ENCODE results near the gene ZNF786. TPM values are rescaled to one million over a fixed set of nuclear protein-coding genes. Genes with fewer than 3 reads are reported as not detected.
A peak's percentile ranks its signal among the peaks of the same experiment; 100 is the strongest.

The ZNF786 gene
- total and polyA plus RNA-seq, 8 donors = 1.8 to 4.4 (median 2.7) TPM

DNA sequence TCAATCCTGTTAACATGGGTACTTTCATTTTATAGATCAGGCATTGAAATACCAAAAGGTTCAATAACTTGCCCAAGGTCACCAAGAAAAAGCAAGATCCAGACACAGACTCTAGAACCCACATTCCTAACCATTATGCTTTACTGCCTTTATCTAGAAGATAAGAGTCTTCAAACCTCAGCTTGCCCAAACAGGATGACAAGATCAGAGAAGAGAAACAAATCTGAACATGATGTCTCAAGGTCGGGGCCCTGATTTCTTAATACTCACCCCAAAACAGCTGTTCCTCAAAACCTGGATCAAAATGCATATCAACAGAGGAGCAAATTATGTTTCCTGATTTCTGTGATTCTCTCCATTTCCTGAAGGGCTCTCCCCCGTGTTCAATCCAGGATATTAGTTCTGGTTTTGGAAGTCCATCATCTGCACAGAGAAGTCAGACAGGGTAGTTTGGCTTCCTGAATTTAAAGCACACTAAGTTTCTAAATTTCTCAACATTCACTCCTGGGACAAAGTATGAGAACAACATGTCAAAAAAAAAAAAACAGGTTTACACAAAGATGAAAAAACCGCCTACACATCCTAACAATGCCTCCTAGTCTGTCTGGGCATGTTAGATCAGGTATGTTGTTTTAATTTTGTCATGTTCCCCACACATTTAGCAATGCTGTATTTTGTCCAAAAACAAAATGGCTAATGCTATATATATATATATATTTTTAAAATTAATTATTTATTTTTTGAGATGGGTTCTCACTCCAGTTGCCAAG, 16.2 kb downstream of the ZNF786 start:
- FAIRE-seq = no peak
- intact Hi-C loops (cut with DNase I) = no loop called here
- no peaks in the 10 kb centered on the region for H3K9me3 ChIP-seq
- H3K27ac ChIP-seq = no peak overlapping the region
- H3K4me3 ChIP-seq = no peak overlapping the region
- peaks cover 0 to 27% (median 7%) of the 10 kb centered on the region in 3 donors for H3K36me3 ChIP-seq
- ATAC-seq = no peak
- TF ChIP-seq, protein P1, sequence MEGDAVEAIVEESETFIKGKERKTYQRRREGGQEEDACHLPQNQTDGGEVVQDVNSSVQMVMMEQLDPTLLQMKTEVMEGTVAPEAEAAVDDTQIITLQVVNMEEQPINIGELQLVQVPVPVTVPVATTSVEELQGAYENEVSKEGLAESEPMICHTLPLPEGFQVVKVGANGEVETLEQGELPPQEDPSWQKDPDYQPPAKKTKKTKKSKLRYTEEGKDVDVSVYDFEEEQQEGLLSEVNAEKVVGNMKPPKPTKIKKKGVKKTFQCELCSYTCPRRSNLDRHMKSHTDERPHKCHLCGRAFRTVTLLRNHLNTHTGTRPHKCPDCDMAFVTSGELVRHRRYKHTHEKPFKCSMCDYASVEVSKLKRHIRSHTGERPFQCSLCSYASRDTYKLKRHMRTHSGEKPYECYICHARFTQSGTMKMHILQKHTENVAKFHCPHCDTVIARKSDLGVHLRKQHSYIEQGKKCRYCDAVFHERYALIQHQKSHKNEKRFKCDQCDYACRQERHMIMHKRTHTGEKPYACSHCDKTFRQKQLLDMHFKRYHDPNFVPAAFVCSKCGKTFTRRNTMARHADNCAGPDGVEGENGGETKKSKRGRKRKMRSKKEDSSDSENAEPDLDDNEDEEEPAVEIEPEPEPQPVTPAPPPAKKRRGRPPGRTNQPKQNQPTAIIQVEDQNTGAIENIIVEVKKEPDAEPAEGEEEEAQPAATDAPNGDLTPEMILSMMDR (IDR thresholded peaks at IDR 0.05) = no peak
- DNase-seq = no peak
- no peaks in the 10 kb centered on the region for H3K4me1 ChIP-seq
- 86 to 91% methylated on average over 3 of the region's 3 CpGs for WGBS, 2 donors
- H3K27me3 ChIP-seq = no peaks in the 10 kb centered on the region

DNA sequence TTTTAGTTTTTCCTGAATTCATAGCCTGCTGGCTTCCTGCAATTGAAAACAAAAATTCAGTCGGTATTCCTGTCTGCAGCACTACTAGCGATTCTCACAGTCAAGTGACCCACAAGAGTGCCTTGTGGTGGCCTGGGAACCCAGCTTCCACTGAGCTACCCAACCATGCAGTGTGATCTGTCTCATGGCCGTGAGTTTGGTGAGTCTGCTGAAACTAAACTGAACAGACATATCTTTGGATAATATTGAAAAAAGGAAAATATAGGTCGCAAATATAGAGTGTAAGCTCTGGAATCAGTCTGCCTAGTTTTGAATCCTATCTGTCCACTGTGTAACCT, 18.1 kb downstream of the ZNF786 start:
- Histone ChIP-seq H3K4me3 (no peak overlapping the region), H3K27me3 (no peaks in the 10 kb centered on the region), H3K9me3 (no peaks in the 10 kb centered on the region), H3K4me1 (no peaks in the 10 kb centered on the region), H3K27ac (no peak overlapping the region), H3K36me3 (peaks cover 0 to 27% (median 7%) of the 10 kb centered on the region in 3 donors)
- ATAC-seq (no peak), DNase-seq (no peak), FAIRE-seq (no peak)
- intact Hi-C loops (cut with DNase I) = no loop called here
- TF ChIP-seq, protein P1 (IDR thresholded peaks at IDR 0.05) = no peak
- WGBS, 2 donors = 90 to 92% methylated on average over 4 of the region's 4 CpGs

DNA sequence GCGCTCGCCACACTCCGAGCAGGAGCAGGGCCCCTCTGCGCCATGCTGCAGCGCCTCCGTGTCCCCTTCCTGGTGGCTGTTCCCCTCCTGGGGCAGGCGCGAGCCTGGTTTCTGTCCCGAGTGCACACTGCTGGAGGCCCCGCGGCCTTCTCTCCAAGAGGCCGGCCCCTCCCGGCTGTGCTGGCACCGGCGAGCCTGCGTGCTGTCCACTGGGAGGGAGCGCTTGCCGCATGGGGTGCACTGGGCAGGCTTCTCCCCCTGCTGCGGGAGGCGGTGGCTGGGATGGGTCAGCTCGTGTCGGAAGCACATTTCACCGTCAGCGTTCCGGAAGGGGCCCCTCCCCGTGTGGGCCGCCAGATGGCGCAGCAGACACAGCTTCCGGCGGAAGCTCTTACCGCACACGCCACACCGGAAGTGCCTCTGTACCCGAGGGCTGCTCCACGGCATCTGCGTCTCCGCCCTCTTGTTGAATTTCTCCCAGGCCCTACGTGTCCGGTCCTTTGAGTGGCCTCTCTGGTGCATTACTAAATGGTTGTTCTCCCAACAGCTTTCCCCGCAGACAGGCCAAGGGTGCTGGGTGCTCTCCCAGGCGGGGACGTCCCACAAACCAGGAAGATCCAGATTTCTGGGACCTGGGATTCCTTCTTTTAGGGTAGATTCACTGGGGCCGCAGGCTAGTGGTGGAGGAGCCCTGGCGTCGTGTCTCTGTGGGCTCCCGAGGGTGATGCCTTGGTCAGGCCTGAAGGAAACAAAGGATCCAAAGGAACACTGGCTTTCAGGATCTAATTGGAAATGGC, 18.7 kb downstream of the ZNF786 start:
- intact Hi-C loops (cut with DNase I) = no loop called here
- no peaks in the 10 kb centered on the region for H3K27me3 ChIP-seq
- H3K36me3 ChIP-seq = peaks cover 0 to 27% (median 7%) of the 10 kb centered on the region in 3 donors
- 87 to 90% methylated on average over 43 to 46 of the region's 46 CpGs for WGBS, 2 donors
- DNase-seq (peak in 1 of 6 donors; percentile 54), ATAC-seq (peak in 2 of 4 donors; percentile 29 to 37), FAIRE-seq (no peak)
- H3K27ac ChIP-seq = no peak overlapping the region
- no peaks in the 10 kb centered on the region for H3K9me3 ChIP-seq
- TF ChIP-seq, protein P1 (IDR thresholded peaks at IDR 0.05) = no peak
- no peak overlapping the region for H3K4me3 ChIP-seq
- H3K4me1 ChIP-seq = no peaks in the 10 kb centered on the region

DNA sequence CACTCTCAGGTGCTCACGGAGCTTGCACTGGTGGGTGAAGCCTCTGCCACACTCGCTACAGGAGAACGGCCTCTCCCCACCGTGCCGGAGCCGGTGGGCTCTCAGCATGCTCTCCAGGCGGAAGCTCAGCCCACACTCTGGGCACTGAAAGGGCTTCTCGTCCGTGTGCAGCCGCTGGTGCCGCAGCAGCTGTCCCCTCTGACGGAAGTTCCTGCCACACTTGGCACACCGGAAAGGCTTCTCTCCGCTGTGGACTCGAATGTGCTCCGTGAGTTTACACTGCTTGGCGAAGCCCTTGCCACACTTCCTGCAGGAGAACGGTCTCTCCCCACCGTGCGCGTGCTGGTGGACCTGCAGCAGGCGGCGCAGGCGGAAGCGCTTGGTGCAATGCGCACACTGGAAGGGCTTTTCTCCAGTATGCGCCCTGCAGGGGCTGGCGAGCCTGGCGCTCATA, 19.3 kb downstream of the ZNF786 start:
- no peak for FAIRE-seq
- intact Hi-C loops (cut with DNase I) = no loop called here
- no peaks in the 10 kb centered on the region for H3K27me3 ChIP-seq
- H3K27ac ChIP-seq = no peak overlapping the region
- peak in 1 of 6 donors; percentile 59 for DNase-seq
- no peak overlapping the region for H3K4me3 ChIP-seq
- ATAC-seq = peak in 1 of 4 donors; percentile 11
- no peaks in the 10 kb centered on the region for H3K4me1 ChIP-seq
- 97% methylated on average over 29 of the region's 29 CpGs for WGBS, 2 donors
- H3K9me3 ChIP-seq = no peaks in the 10 kb centered on the region
- peaks cover 0 to 27% (median 7%) of the 10 kb centered on the region in 3 donors for H3K36me3 ChIP-seq
- TF ChIP-seq, protein P1 (IDR thresholded peaks at IDR 0.05) = no peak

Measured in pancreas (tissue), 10 donors.